ENCODE data around the gene PREX1.

The PREX1 gene

GRCh38 chr20:48850257-48850976 is 22.6 kb upstream of the PREX1 start:
- H3K36me3 ChIP-seq (ENCODE audit: insufficient read depth) = no peaks in the 10 kb centered on the region
- H3K27me3 ChIP-seq (ENCODE audit: insufficient read depth, low read depth) = no peaks in the 10 kb centered on the region
- no peaks in the 10 kb centered on the region for H3K79me2 ChIP-seq (ENCODE audit: insufficient read depth, low read depth)
- H3K4me3 ChIP-seq (IDR thresholded peaks at IDR 0.05; ENCODE audit: insufficient read depth, low read depth, low read length) = no peak overlapping the region
- no peaks in the 10 kb centered on the region for H3K4me1 ChIP-seq (ENCODE audit: low read depth, poor library complexity, severe bottlenecking)
- no peak overlapping the region for H3K4me2 ChIP-seq
- no peak for TF ChIP-seq CTCF (conservative IDR thresholded peaks at IDR 0.05; ENCODE audit: low read depth, low read length)
- H3K9ac ChIP-seq = no peak overlapping the region
- no peaks in the 10 kb centered on the region for H4K20me1 ChIP-seq (ENCODE audit: insufficient read depth)
- H3K27ac ChIP-seq = no peak overlapping the region
- no peak overlapping the region for H2AFZ ChIP-seq (ENCODE audit: low read depth)

GRCh38 chr20:48849779-48850178 is 22.0 kb upstream of the PREX1 start:
- Histone ChIP-seq H3K4me2 (no peak overlapping the region), H2AFZ (ENCODE audit: low read depth) (no peak overlapping the region), H3K9ac (no peak overlapping the region), H3K4me3 (IDR thresholded peaks at IDR 0.05; ENCODE audit: insufficient read depth, low read depth, low read length) (no peak overlapping the region), H3K79me2 (ENCODE audit: insufficient read depth, low read depth) (no peaks in the 10 kb centered on the region), H3K27me3 (ENCODE audit: insufficient read depth, low read depth) (no peaks in the 10 kb centered on the region), H3K4me1 (ENCODE audit: low read depth, poor library complexity, severe bottlenecking) (no peaks in the 10 kb centered on the region), H3K27ac (no peak overlapping the region), H4K20me1 (ENCODE audit: insufficient read depth) (no peaks in the 10 kb centered on the region), H3K36me3 (ENCODE audit: insufficient read depth) (no peaks in the 10 kb centered on the region)
- no peak for TF ChIP-seq CTCF (conservative IDR thresholded peaks at IDR 0.05; ENCODE audit: low read depth, low read length)

GRCh38 chr20:48849299-48849698 is 21.5 kb upstream of the PREX1 start:
- no peaks in the 10 kb centered on the region for H4K20me1 ChIP-seq (ENCODE audit: insufficient read depth)
- no peaks in the 10 kb centered on the region for H3K36me3 ChIP-seq (ENCODE audit: insufficient read depth)
- H3K27ac ChIP-seq = no peak overlapping the region
- TF ChIP-seq CTCF (conservative IDR thresholded peaks at IDR 0.05; ENCODE audit: low read depth, low read length) = no peak
- H3K4me3 ChIP-seq (IDR thresholded peaks at IDR 0.05; ENCODE audit: insufficient read depth, low read depth, low read length) = no peak overlapping the region
- no peaks in the 10 kb centered on the region for H3K27me3 ChIP-seq (ENCODE audit: insufficient read depth, low read depth)
- no peaks in the 10 kb centered on the region for H3K4me1 ChIP-seq (ENCODE audit: low read depth, poor library complexity, severe bottlenecking)
- no peak overlapping the region for H3K9ac ChIP-seq
- H2AFZ ChIP-seq (ENCODE audit: low read depth) = no peak overlapping the region
- no peak overlapping the region for H3K4me2 ChIP-seq
- no peaks in the 10 kb centered on the region for H3K79me2 ChIP-seq (ENCODE audit: insufficient read depth, low read depth)

- no peaks in the 10 kb centered on the region for H3K36me3 ChIP-seq (ENCODE audit: insufficient read depth)
- H3K4me3 ChIP-seq (IDR thresholded peaks at IDR 0.05; ENCODE audit: insufficient read depth, low read depth, low read length) = no peak overlapping the region
Observed at GRCh38 chr20:48847498-48848205, 19.9 kb upstream of the PREX1 start.

More at GRCh38 chr20:48847498-48848205, 19.9 kb upstream of the PREX1 start:
- no peak overlapping the region for H3K27ac ChIP-seq
- no peaks in the 10 kb centered on the region for H4K20me1 ChIP-seq (ENCODE audit: insufficient read depth)
- no peak for TF ChIP-seq CTCF (conservative IDR thresholded peaks at IDR 0.05; ENCODE audit: low read depth, low read length)
- no peaks in the 10 kb centered on the region for H3K27me3 ChIP-seq (ENCODE audit: insufficient read depth, low read depth)
- no peak overlapping the region for H3K9ac ChIP-seq
- H3K79me2 ChIP-seq (ENCODE audit: insufficient read depth, low read depth) = no peaks in the 10 kb centered on the region
- H3K4me2 ChIP-seq = no peak overlapping the region
- no peaks in the 10 kb centered on the region for H3K4me1 ChIP-seq (ENCODE audit: low read depth, poor library complexity, severe bottlenecking)
- no peak overlapping the region for H2AFZ ChIP-seq (ENCODE audit: low read depth)
